ENCODE results near the gene GHR. TPM values are rescaled to one million over a fixed set of nuclear protein-coding genes. Genes with fewer than 3 reads are reported as not detected.

The GHR gene
- 5.6 and 6.6 TPM in 2 replicates for total RNA-seq
- long read RNA-seq, partial matches to known transcripts = 2 of 5 reads
- long read RNA-seq, other reads (novel, unspliced or antisense) = 3 of 5 reads

GRCh38 chr5:42423285-42424165 lies at the start of gene GHR:
TSS of gene GHR (plus strand) at chr5:42423439. CDS start at chr5:42565875, 142,436 bp downstream.
- no peak within 1 kb of the TSS for H3K4me3 Mint-ChIP-seq (ENCODE audit: low read depth)
- H3K27me3 Mint-ChIP-seq = no peaks in the 10 kb centered on the region
- H3K27ac Mint-ChIP-seq = no peak within 1 kb of the TSS
- peak; percentile 74 for DNase-seq (ENCODE audit: low spot score, unreplicated experiment)
- peaks cover under 1% of the 10 kb centered on the region for H3K36me3 Mint-ChIP-seq (ENCODE audit: insufficient read depth)
- TF ChIP-seq CTCF (IDR thresholded peaks at IDR 0.05; ENCODE audit: unreplicated experiment) = peak; percentile 66
- H3K4me1 Mint-ChIP-seq (ENCODE audit: low read depth) = peaks cover 2% of the 10 kb centered on the region
- peaks cover 10% of the 10 kb centered on the region for H3K9me3 Mint-ChIP-seq (ENCODE audit: low read depth)

- H3K9me3 Mint-ChIP-seq (ENCODE audit: low read depth) = peaks cover 4% of the 10 kb centered on the region
- DNase-seq (ENCODE audit: low spot score, unreplicated experiment) = no peak
- TF ChIP-seq CTCF (IDR thresholded peaks at IDR 0.05; ENCODE audit: unreplicated experiment) = no peak
- H3K36me3 Mint-ChIP-seq (ENCODE audit: insufficient read depth) = no peaks in the 10 kb centered on the region
- peaks cover 1% of the 10 kb centered on the region for H3K4me1 Mint-ChIP-seq (ENCODE audit: low read depth)
- H3K27ac Mint-ChIP-seq = no peak overlapping the region
- H3K27me3 Mint-ChIP-seq = no peaks in the 10 kb centered on the region
- H3K4me3 Mint-ChIP-seq (ENCODE audit: low read depth) = no peak overlapping the region
These were observed 48.5 kb upstream of the GHR start for GRCh38 chr5:42374679-42375273.

GRCh38 chr5:42377496-42377895 lies 45.7 kb upstream of the GHR start:
- DNase-seq (ENCODE audit: low spot score, unreplicated experiment) = no peak
- no peak overlapping the region for H3K4me3 Mint-ChIP-seq (ENCODE audit: low read depth)
- no peaks in the 10 kb centered on the region for H3K36me3 Mint-ChIP-seq (ENCODE audit: insufficient read depth)
- TF ChIP-seq CTCF (IDR thresholded peaks at IDR 0.05; ENCODE audit: unreplicated experiment) = no peak
- H3K4me1 Mint-ChIP-seq (ENCODE audit: low read depth) = peaks cover 1% of the 10 kb centered on the region
- peaks cover 4% of the 10 kb centered on the region for H3K9me3 Mint-ChIP-seq (ENCODE audit: low read depth)
- H3K27ac Mint-ChIP-seq = no peak overlapping the region
- no peaks in the 10 kb centered on the region for H3K27me3 Mint-ChIP-seq

GRCh38 chr5:42381973-42382372 lies 41.3 kb upstream of the GHR start:
- TF ChIP-seq CTCF (IDR thresholded peaks at IDR 0.05; ENCODE audit: unreplicated experiment) = no peak
- Mint-ChIP-seq H3K4me1 (ENCODE audit: low read depth) (peaks cover 4% of the 10 kb centered on the region), H3K4me3 (ENCODE audit: low read depth) (no peak overlapping the region)

GRCh38 chr5:42387563-42387962 lies 35.7 kb upstream of the GHR start:
- peaks cover 32% of the 10 kb centered on the region for H3K9me3 Mint-ChIP-seq (ENCODE audit: low read depth)
- no peak overlapping the region for H3K4me3 Mint-ChIP-seq (ENCODE audit: low read depth)
- no peak for TF ChIP-seq CTCF (IDR thresholded peaks at IDR 0.05; ENCODE audit: unreplicated experiment)
- H3K36me3 Mint-ChIP-seq (ENCODE audit: insufficient read depth) = peaks cover 8% of the 10 kb centered on the region
- no peak overlapping the region for H3K27ac Mint-ChIP-seq
- no peak for DNase-seq (ENCODE audit: low spot score, unreplicated experiment)
- H3K27me3 Mint-ChIP-seq = no peaks in the 10 kb centered on the region
- H3K4me1 Mint-ChIP-seq (ENCODE audit: low read depth) = peaks cover 24% of the 10 kb centered on the region

More at GRCh38 chr5:42381973-42382372, 41.3 kb upstream of the GHR start:
- peaks cover 12% of the 10 kb centered on the region for H3K9me3 Mint-ChIP-seq (ENCODE audit: low read depth)
- H3K36me3 Mint-ChIP-seq (ENCODE audit: insufficient read depth) = no peaks in the 10 kb centered on the region
- H3K27me3 Mint-ChIP-seq = no peaks in the 10 kb centered on the region
- no peak for DNase-seq (ENCODE audit: low spot score, unreplicated experiment)
- H3K27ac Mint-ChIP-seq = no peak overlapping the region
